ENCODE data around the gene VWA3B. TPM values are rescaled to one million over a fixed set of nuclear protein-coding genes. Genes with fewer than 3 reads are reported as not detected.
A peak's percentile ranks its signal among the peaks of the same experiment; 100 is the strongest.
"Not testable (repeated sequence)": the region's sequence is repeated elsewhere in the genome, so short reads cannot be mapped to it uniquely, and the experiment has no call there.

VWA3B gene
- total and polyA plus RNA-seq, 4 donors = 3.5 to 29.2 (median 11.2) TPM

- TF ChIP-seq CTCF (IDR thresholded peaks at IDR 0.05; ENCODE audit: control extremely low read depth, extremely low read depth) = no peak
- H3K27ac ChIP-seq (ENCODE audit: low read depth in 1 of 2, low read length in 1 of 2) = no peak overlapping the region
- ATAC-seq (ENCODE audit: insufficient read depth, low FRiP score) (no peak), DNase-seq (no peak)
- peaks cover 0 to 6% (median 0%) of the 10 kb centered on the region in 3 donors for H3K27me3 ChIP-seq (ENCODE audit: control insufficient read depth in 3 of 3, insufficient read depth in 3 of 3, low read length in 2 of 3)
- H3K36me3 ChIP-seq (ENCODE audit: control insufficient read depth in 4 of 4, insufficient read depth in 4 of 4, low read length in 4 of 4) = no peaks in the 10 kb centered on the region
- H3K9ac ChIP-seq (ENCODE audit: insufficient read depth in 1 of 2, low read length in 2 of 2) = no peak overlapping the region
- peaks cover 0 to under 1% (median 0%) of the 10 kb centered on the region in 5 donors for H3K4me1 ChIP-seq (ENCODE audit: control insufficient read depth in 5 of 5, insufficient read depth in 5 of 5, low read length in 5 of 5)
- 70 to 80% methylated on average over 8 of the region's 8 CpGs for WGBS, 2 donors
- H3K9me3 ChIP-seq (ENCODE audit: control insufficient read depth in 4 of 4, insufficient read depth in 3 of 4, low read length in 3 of 4) = no peaks in the 10 kb centered on the region
- H3K4me3 ChIP-seq = no peak overlapping the region
These were observed 212.4 kb downstream of the VWA3B start for GRCh38 chr2:98299211-98299905.

GRCh38 chr2:98300141-98300874 lies 213.3 kb downstream of the VWA3B start:
- Histone ChIP-seq H3K9ac (ENCODE audit: insufficient read depth in 1 of 2, low read length in 2 of 2) (no peak overlapping the region), H3K9me3 (ENCODE audit: control insufficient read depth in 4 of 4, insufficient read depth in 3 of 4, low read length in 3 of 4) (peaks cover 0 to 2% (median 0%) of the 10 kb centered on the region in 4 donors), H3K4me3 (no peak overlapping the region), H3K27ac (ENCODE audit: low read depth in 1 of 2, low read length in 1 of 2) (no peak overlapping the region), H3K27me3 (ENCODE audit: control insufficient read depth in 3 of 3, insufficient read depth in 3 of 3, low read length in 2 of 3) (peaks cover 0 to 6% (median 0%) of the 10 kb centered on the region in 3 donors), H3K36me3 (ENCODE audit: control insufficient read depth in 4 of 4, insufficient read depth in 4 of 4, low read length in 4 of 4) (no peaks in the 10 kb centered on the region), H3K4me1 (ENCODE audit: control insufficient read depth in 5 of 5, insufficient read depth in 5 of 5, low read length in 5 of 5) (no peaks in the 10 kb centered on the region)
- DNase-seq = no peak
- 91 to 93% methylated on average over 12 of the region's 12 CpGs for WGBS, 2 donors
- ATAC-seq (ENCODE audit: insufficient read depth, low FRiP score) = no peak
- no peak for TF ChIP-seq CTCF (IDR thresholded peaks at IDR 0.05; ENCODE audit: control extremely low read depth, extremely low read depth)

- ATAC-seq (ENCODE audit: insufficient read depth, low FRiP score) (no peak), DNase-seq (no peak)
- no peaks in the 10 kb centered on the region for H3K4me1 ChIP-seq (ENCODE audit: control insufficient read depth in 5 of 5, insufficient read depth in 5 of 5, low read length in 5 of 5)
- H3K27ac ChIP-seq (ENCODE audit: low read depth in 1 of 2, low read length in 1 of 2) = no peak overlapping the region
- WGBS, 2 donors = 71 to 76% methylated on average over 5 of the region's 5 CpGs
- peaks cover 0 to 6% (median 0%) of the 10 kb centered on the region in 3 donors for H3K27me3 ChIP-seq (ENCODE audit: control insufficient read depth in 3 of 3, insufficient read depth in 3 of 3, low read length in 2 of 3)
- no peak overlapping the region for H3K9ac ChIP-seq (ENCODE audit: insufficient read depth in 1 of 2, low read length in 2 of 2)
- no peaks in the 10 kb centered on the region for H3K36me3 ChIP-seq (ENCODE audit: control insufficient read depth in 4 of 4, insufficient read depth in 4 of 4, low read length in 4 of 4)
- no peak for TF ChIP-seq CTCF (IDR thresholded peaks at IDR 0.05; ENCODE audit: control extremely low read depth, extremely low read depth)
- H3K9me3 ChIP-seq (ENCODE audit: control insufficient read depth in 4 of 4, insufficient read depth in 3 of 4, low read length in 3 of 4) = peaks cover 0 to 2% (median 0%) of the 10 kb centered on the region in 4 donors
- no peak overlapping the region for H3K4me3 ChIP-seq
These were observed 214.5 kb downstream of the VWA3B start for GRCh38 chr2:98301469-98301868.

GRCh38 chr2:98307131-98307696 lies 220.2 kb downstream of the VWA3B start:
- not testable (repeated sequence) for H3K27me3 ChIP-seq (ENCODE audit: control insufficient read depth in 3 of 3, insufficient read depth in 3 of 3, low read length in 2 of 3); H3K36me3 ChIP-seq (ENCODE audit: control insufficient read depth in 4 of 4, insufficient read depth in 4 of 4, low read length in 4 of 4); H3K9ac ChIP-seq (ENCODE audit: insufficient read depth in 1 of 2, low read length in 2 of 2); H3K9me3 ChIP-seq (ENCODE audit: control insufficient read depth in 4 of 4, insufficient read depth in 3 of 4, low read length in 3 of 4); H3K4me1 ChIP-seq (ENCODE audit: control insufficient read depth in 5 of 5, insufficient read depth in 5 of 5, low read length in 5 of 5); ATAC-seq (ENCODE audit: insufficient read depth, low FRiP score); H3K4me3 ChIP-seq; H3K27ac ChIP-seq (ENCODE audit: low read depth in 1 of 2, low read length in 1 of 2)
- peak in 1 of 3 donors; percentile 7 for DNase-seq
- 65 to 80% methylated on average over 9 of the region's 9 CpGs for WGBS, 2 donors
